Thyroid gland (tissue), 4 donors: ENCODE data around the gene CD276.

ENCODE experiments used
- POLR2A ChIP-seq, 2 donors: fragments of 450-650 bp; IDR thresholded peaks; one replicate each; pipeline ENCODE4 v1.6.1; 2017; ENCODE audit warnings: antibody characterized with exemption in 2 of 2, mild to moderate bottlenecking in 2 of 2, moderate library complexity in 1 of 2
- TF ChIP-seq, protein P1 (sequence below), 6 experiments: fragments of 200-600 bp in 3 of 6; fragments of 450-650 bp in 3 of 6; sonication (generic) in 3 of 6; IDR thresholded peaks; one replicate each; pipeline ENCODE4 v1.5.1; 2016 to 2019; ENCODE audit warnings: antibody characterized with exemption in 6 of 6, mild to moderate bottlenecking in 2 of 6, inconsistent platforms in 1 of 6, moderate library complexity in 1 of 6

DNA sequence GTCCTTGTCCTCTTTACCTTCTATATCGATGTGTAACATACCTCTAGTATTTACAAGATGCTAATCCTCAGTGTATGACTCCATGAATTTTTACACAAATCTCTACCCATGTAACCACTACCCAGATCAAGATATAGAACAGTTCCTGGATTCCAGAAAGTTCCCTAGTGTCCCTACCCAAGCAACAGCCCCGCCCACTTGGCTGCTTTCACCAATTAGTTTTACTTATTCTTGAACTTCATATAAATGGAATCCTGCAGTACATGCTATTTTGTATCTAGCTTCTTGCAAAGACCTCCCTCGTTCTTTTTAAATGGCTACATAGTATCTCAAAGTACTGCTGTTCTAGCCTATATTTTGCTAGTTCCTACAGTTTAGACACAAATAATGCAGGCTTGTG, 33.0 kb downstream of the CD276 start:
- TF ChIP-seq, protein P1, sequence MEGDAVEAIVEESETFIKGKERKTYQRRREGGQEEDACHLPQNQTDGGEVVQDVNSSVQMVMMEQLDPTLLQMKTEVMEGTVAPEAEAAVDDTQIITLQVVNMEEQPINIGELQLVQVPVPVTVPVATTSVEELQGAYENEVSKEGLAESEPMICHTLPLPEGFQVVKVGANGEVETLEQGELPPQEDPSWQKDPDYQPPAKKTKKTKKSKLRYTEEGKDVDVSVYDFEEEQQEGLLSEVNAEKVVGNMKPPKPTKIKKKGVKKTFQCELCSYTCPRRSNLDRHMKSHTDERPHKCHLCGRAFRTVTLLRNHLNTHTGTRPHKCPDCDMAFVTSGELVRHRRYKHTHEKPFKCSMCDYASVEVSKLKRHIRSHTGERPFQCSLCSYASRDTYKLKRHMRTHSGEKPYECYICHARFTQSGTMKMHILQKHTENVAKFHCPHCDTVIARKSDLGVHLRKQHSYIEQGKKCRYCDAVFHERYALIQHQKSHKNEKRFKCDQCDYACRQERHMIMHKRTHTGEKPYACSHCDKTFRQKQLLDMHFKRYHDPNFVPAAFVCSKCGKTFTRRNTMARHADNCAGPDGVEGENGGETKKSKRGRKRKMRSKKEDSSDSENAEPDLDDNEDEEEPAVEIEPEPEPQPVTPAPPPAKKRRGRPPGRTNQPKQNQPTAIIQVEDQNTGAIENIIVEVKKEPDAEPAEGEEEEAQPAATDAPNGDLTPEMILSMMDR (IDR thresholded peaks at IDR 0.05), result no peak
- TF ChIP-seq POLR2A (IDR thresholded peaks at IDR 0.05), result no peak
